Measurements from ENCODE around the gene CALML6. TPM values are rescaled to one million over a fixed set of nuclear protein-coding genes. Genes with fewer than 3 reads are reported as not detected.

The CALML6 gene
- total and polyA plus RNA-seq, 10 of the 15 experiments (the other 5 are each of a cell fraction or from before 2014, with no cell fraction given), result 0.07 to 1.3 (median 0.21) TPM; not detected in 5

GRCh38 chr1:1919304-1920056 is 4.4 kb downstream of the CALML6 start:
- WGBS (ENCODE audit: insufficient coverage, insufficient replicate concordance, low lambda C conversion rate, missing lambda C conversion rate), result 7% methylated on average over 51 of the region's 62 CpGs
- POLR2A ChIA-PET, result no interaction called here
- peak; percentile 93 for FAIRE-seq
- TF ChIP-seq ZBED1 (IDR thresholded peaks at IDR 0.05; ENCODE audit: borderline replicate concordance) (no peak), CHD4 (IDR thresholded peaks at IDR 0.05) (no peak), GATAD2B (conservative IDR thresholded peaks at IDR 0.05; ENCODE audit: low read depth) (0 out of 2 replicates have a peak, but pooled peaks have one; percentile 5), PAX8 (IDR thresholded peaks at IDR 0.05) (no peak), JUNB (IDR thresholded peaks at IDR 0.05) (no peak), POLR2AphosphoS2 (IDR thresholded peaks at IDR 0.05; ENCODE audit: low read depth, low read length) (no peak), ZNF217 (IDR thresholded peaks at IDR 0.05) (no peak), POLR2A (IDR thresholded peaks at IDR 0.05; ENCODE audit: low read depth, low read length) (no peak), ZBTB11 (CRISPR knock-in tag; IDR thresholded peaks at IDR 0.05) (no peak), MEF2A (IDR thresholded peaks at IDR 0.05; ENCODE audit: insufficient read depth, low read depth, low read length) (no peak), BHLHE40 (IDR thresholded peaks at IDR 0.05; ENCODE audit: borderline replicate concordance in 1 of 2, low read depth in 2 of 2, low read length in 1 of 2) (peak; percentile 23 to 57; a peak in 1 of 4 replicates), MEF2B (IDR thresholded peaks at IDR 0.05; ENCODE audit: partially characterized antibody, poor library complexity, severe bottlenecking) (no peak), TCF7 (IDR thresholded peaks at IDR 0.05; ENCODE audit: borderline replicate concordance) (no peak), SIX5 (IDR thresholded peaks at IDR 0.05; ENCODE audit: low read depth, low read length, severe bottlenecking) (no peak), STAT3 (IDR thresholded peaks at IDR 0.05; ENCODE audit: low read depth, low read length) (no peak), NRF1 (conservative IDR thresholded peaks at IDR 0.05; ENCODE audit: low read depth, low read length) (peak; percentile 64; the same call in 1 of the 2 replicates), CBX5 (IDR thresholded peaks at IDR 0.05; ENCODE audit: low read depth) (no peak), USF2 (IDR thresholded peaks at IDR 0.05; ENCODE audit: borderline replicate concordance, low read depth, low read length) (peak; percentile 1; the same call in 1 of the 2 replicates), PAX5 (IDR thresholded peaks at IDR 0.05; ENCODE audit: borderline replicate concordance, low read depth, low read length) (no peak), BCL3 (IDR thresholded peaks at IDR 0.05; ENCODE audit: borderline replicate concordance, insufficient read depth, low read depth, low read length, poor library complexity, severe bottlenecking) (no peak)

More at GRCh38 chr1:1919304-1920056, 4.4 kb downstream of the CALML6 start:
- ATAC-seq, result peak; percentile 93
- no TSS peak for BruUV-seq (replicated peaks)
- H3K27me3 ChIP-seq (replicated peaks in 1 of 2; ENCODE audit: control insufficient read depth in 2 of 2, insufficient read depth in 2 of 2, low read length in 1 of 2), result peaks cover 0 to 2% of the 10 kb centered on the region in 2 experiments; a peak in 1 of 4 replicates
- DNase-seq (ENCODE audit: low read depth, low spot score), result peak; percentile 90
- H3K4me1 ChIP-seq (ENCODE audit: control insufficient read depth, insufficient read depth, low read length), result peaks cover 7% of the 10 kb centered on the region
- intact Hi-C loops (cut with micrococcal nuclease; ENCODE audit: unreplicated experiment) (loop anchor here (1.0 kb wide), 1 partner anchor 10 kb away; no protein-coding TSS in a partner anchor), in situ Hi-C loops (cut with MboI) (no loop called here)
- H3K9me3 ChIP-seq (replicated peaks; ENCODE audit: control insufficient read depth, insufficient read depth, low read length), result no peaks in the 10 kb centered on the region
- H2AFZ ChIP-seq (ENCODE audit: control insufficient read depth, low read depth, low read length), result peak overlapping the region; percentile 78
- ChIA-PET RAD21 (ENCODE audit: unreplicated experiment) (no interaction called here), SMC1A (ENCODE audit: uncharacterized antibody, unreplicated experiment) (no interaction called here), CTCF (interaction anchor here (0.6 kb wide), 1 partner anchor 333 kb away, joined by 3 read pairs; no protein-coding TSS in a partner anchor)
- no peak overlapping the region for H3K27ac ChIP-seq (ENCODE audit: control insufficient read depth, insufficient read depth)
- no peaks in the 10 kb centered on the region for H3K36me3 ChIP-seq (ENCODE audit: control insufficient read depth in 2 of 2, insufficient read depth in 2 of 2, low read length in 1 of 2)
- peak overlapping the region; percentile 60 for H3K4me3 ChIP-seq
- H4K20me1 ChIP-seq (ENCODE audit: control insufficient read depth, insufficient read depth), result no peaks in the 10 kb centered on the region
- H3K9ac ChIP-seq (ENCODE audit: control insufficient read depth, insufficient read depth, low read length), result no peak overlapping the region
- H3K4me2 ChIP-seq (ENCODE audit: control insufficient read depth, insufficient read depth), result peak overlapping the region; percentile 98
- no peaks in the 10 kb centered on the region for H3K79me2 ChIP-seq (ENCODE audit: control insufficient read depth, insufficient read depth, low read length)

Measured in GM12878 (cell line).